Ramos (cell line): Measurements from ENCODE around the gene NSD2.

ENCODE experiments used
- in situ Hi-C: fragments of 300-500 bp; cut with MboI; formaldehyde crosslinking; loops from one replicate; pipeline ENCODE4 v1.14.3; 2022; ENCODE audit warnings: low sequenced_read_pairs; ENCODE audit not compliant: unreplicated experiment

NSD2 gene

DNA sequence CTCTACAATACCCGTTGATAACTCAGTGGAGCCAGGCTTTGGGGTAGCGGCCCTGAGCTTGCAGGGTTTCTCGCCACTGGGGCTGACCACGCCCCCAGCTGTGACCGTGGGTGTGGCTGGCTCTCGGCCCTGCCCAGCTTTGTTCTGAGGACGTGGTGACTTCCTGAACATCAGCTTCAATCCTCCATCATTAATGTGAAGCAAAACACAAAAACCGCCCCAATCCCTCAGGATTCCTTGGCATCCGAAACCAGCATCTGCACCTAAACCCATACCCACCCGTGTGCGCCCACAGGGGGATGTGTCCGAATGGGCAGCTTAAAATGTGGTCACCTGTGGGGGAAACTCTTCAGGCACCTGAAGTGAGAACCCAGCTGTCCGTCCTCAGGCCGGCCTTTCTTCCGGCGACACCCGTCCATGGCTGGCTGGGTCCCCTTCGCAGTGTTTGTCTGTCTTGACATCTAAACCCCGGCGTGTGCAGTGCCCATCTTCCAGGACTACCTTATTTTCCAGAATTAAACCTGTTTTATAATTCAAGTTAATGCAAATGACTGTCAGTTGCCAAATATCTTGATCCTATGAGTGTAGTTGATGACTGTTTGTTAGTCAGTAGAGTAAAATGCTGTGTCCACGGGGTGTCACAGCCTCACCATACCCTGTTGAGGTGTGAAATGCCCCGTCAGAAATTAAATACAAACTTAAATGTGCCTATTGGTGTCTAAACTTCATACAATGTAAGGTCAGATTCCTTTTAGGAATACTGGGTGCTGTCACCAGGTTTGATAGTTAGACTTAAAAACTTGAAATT lies 110.3 kb downstream of the NSD2 start:
- in situ Hi-C loops: no loop called here

DNA sequence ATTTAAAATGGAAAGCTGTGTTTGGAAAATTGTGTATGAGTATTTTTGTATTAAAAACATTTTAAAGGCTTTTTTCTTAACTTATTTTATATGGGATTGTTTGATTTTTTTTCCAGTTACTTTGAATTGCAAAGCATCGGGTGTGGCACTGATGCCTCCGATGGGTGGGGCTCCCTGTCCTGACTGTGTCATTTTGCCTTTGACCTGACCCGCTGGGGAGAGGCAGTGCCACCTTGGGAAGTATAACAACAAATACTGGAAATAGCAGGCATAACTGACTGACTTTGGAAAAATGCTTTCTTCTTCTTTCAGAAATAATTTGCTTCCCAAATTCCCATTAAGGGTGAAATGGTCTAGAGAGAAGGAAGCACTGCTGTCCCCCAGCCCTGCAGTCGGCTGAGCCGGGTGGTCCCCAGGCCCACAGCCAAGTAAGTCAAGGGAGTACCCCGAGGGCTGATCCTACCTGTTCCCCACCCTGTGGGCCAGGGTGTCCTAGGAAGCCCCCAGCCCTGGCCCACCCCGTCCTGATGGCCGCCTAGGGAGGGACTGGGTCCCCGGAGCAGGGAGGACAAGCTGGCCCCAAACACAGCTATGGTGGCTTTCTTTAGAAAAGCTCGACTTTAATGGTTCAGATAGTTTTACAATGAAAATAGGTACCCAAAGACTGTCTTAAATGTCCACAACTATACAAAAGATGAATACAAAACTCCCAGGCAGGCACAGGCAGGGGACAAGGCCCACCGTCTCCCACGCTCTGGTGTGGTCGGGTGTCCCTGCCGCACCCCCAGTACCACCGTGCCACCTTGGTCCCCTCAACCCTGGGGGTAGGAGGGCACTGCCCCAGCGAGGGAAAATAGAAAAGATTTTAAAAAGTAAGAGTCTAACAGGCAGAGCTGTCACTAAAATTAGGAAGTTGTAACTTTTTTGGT lies 111.2 kb downstream of the NSD2 start:
- in situ Hi-C loops: no loop called here

DNA sequence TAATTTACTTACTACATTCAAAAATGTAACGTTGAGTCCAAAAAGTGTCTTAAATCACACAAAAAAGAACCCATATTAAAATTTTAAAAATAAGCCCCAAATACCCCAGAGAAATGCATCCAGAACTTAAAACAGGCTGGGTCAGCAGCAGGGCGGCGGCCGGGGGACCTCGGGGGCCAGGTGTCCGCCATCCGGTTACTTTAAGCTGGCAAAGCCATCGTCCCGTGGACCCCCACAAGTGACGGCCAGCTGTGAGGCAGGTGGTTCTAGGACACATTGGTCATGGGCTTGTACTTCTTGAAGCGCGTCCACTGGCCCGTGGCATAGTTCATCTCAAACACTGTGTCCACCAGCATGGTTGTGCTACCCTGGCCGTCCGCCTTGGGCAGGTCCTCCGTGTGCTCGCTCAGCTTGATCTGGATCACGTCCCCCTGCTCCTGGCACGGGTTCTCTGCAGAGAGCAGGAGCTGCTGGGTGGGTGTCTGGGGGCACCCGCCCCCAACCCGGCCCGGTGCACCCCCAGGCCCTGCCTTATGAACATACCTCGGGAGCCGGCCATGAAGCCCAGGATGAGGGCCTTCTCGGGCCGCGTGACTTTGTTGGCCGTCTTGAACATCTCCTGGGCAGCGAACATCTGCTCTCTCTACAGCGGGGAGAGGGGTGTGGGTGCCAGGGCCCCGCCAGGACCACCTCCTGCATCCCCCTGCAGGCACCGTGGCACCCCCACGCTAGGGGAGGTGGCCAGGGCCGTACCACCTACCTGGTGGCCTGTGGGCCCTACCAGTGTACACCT lies 112.1 kb downstream of the NSD2 start:
- in situ Hi-C loops: no loop called here

DNA sequence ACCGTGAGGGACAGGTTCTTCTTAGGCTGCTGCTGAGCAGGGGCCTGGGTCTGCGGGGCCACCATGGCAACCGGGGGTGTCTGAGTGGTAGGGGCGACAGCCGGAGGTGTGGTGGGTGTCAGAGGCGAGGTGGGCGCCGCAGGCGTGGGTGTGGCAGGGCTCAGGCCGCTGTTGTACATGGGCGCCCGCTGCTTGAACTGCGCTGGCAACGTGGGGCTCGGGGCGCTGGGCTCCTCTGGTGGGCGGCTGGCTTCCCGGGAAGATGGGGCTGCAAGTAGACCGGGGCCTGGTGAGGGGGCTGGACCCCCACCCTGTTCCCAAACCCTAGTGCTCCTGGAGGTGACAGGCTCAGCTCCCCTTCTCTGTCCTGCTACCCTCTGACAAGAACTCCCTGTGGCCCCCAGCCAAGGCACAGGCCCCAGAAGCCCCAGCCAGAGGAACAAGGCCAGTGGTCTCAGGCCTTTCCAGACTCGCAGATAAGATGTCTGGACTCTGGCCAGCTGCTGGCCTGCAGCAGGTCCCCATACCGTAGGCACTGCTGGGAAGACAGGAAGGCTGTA lies 112.7 kb downstream of the NSD2 start:
- in situ Hi-C loops: no loop called here

DNA sequence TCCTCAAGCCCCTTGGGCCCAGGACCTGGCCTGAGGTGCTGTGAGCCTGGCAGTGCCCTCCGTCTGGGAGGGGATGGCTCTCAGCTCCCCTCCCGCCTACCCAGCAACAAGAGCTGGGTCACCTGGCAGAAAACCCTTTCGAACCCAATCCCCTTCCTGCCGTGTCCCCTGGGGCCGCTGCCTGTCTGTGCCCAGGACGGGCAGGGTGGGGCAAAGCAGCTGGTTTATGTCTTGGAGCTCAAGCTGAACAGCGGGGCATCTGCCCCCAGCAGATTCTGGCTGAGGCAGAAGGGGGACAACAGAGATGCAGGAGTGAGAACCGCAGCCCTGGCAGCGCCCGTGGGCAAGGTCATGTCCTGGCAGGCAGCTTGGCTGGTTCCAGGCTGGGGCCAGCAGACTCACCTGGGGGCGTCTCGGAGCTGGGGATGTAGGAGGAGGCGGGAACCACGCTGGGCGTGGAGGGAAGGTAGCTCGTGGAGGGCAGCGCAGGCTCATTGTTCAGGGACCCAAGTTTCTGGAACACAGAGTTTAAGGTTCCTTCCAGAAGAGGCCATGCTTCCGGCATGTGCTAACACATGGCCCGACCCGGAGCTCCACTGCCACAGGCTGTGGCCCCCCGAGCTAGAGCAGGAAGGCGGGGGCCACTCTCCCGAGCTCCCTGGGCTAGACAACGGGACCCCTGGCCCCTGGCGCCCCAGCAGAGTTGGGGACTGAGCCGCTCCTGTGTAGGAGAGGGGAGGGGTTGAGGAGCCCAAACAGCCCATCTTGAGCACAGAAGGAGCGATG lies 113.4 kb downstream of the NSD2 start:
- in situ Hi-C loops: no loop called here

DNA sequence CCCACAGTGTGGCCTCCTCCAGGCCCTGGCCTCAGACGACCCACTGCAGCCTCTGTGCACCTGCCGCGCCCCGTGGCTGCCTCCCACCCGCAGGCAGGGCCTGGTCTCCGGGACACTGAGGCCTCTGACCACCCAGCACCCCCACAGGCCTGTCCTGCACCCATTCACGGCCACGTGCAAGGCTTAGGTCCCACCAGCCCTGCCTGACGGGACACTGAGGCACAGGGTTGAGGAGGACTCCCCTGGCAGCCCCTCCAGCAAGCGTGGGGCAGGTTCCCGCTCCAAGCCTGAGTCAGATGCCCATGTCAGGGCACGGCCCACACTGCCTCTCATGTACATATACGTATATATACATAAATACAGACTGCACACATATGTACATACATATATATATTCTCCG lies 114.1 kb downstream of the NSD2 start:
- in situ Hi-C loops: no loop called here

DNA sequence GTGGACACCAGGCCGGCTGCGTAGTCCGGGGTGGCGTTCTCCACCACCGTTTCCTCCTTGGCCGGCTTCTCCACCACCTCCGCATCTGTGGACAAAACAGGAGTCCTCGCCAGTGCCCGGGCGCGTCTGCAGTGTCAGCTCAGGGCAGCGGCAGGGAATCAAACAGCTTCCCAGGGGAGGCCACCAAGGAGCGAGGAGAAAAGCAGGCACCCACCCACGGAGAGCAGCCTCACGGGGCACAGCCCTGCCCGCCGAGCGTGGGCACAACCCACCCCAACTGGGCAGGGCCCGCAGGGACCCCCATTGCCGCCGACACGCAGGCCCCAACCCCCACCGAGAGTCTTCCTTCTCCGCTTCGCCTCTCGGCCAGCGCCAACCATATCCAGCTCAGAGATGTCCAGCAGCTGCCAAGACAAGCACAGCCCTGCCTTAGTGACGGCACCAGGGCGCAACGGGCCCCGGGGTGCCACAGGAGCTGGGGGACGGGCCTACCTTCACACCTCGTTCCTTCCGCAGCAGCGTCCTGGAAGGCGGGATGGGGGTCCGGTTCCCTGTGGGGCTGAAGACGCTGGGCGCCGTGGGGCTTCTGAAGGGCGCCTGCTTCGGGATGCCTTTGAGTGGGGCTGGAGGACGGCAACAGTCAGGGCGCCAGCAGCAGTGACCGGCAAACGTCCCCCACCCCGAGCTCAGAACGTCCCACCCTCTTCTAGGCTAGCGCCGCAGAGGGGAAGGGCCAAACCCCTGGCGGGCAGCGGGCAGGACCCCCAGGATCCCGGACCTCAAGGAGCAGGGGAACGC lies 114.8 kb downstream of the NSD2 start:
- in situ Hi-C loops: no loop called here

DNA sequence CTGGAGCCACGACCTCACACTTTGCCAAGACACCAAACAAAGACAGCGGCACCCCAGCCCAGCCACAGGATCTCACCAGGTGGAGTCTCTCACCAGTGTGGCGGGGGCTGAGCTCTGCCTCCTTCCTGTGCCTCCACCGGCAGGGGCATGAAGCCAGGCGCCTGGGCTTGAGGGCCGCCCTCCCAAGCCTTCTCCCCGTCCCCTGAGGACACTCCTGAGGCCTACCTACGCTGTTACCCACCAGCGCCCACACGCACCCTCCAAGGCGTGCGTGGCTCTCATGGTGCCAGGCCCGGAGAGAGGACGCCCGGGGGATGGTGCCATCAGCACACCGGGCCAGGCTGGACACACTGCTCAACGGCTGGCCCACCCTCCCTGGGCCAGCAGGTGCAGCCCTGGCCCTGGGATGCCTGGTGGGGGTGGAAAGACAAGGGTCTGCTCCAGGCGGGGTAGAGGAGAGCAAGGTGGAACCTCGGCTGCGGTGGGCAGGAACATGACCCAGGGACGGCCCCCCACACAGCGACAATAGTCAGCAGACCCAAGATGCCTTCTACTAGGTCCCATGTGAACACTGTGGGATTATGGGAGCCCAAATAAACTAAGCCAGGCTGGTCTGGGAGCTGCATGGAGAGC lies 115.5 kb downstream of the NSD2 start:
- in situ Hi-C loops: no loop called here

DNA sequence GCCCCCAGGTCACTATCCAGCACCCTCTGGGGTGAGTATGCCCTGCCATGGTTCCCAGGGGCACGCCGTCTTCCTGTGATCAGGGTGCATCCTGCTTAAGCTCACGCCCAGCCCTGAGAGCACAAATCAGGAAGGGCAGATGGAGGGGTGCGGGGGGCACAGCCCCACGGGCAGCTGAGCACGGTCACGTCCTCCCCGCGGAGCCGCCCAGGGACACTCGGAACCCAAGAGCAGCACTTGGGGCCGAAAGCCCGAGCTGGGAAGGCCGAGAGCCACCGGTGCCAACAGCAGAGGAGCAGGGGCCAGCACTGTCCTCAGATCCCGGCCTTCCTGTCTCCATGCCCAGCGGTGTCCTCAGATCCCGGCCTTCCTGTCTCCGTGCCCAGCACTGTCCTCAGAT lies 116.1 kb downstream of the NSD2 start:
- in situ Hi-C loops: no loop called here

DNA sequence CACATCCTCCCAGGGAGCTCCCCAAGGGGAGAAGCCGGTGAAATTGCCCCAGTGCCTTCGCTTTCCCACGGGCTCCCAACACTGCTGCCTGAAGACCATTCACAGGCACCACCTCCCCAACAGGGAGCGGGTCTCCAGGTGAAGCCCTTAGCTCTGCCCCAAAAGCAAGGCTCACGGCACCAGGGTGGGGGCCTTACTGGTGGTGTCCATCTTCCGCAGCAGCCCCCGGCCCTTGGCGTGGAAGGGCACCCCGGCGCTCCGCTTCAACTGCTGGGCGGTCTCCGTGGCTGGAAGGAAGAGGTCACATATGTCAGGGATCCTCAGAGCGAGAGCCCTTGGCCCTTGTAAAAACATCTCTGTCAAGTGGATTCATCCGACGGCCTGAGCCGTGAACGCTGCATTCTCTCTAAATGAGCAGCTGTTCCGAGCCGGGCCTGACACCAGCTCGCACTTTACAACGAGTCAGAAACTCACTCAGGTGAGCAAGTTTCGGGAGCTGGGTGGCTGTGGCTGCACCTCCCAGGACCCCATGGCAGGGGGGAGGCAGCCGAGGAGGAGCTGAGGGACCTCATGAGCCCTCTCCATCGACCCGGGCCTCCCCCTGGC lies 116.6 kb downstream of the NSD2 start:
- in situ Hi-C loops: no loop called here

DNA sequence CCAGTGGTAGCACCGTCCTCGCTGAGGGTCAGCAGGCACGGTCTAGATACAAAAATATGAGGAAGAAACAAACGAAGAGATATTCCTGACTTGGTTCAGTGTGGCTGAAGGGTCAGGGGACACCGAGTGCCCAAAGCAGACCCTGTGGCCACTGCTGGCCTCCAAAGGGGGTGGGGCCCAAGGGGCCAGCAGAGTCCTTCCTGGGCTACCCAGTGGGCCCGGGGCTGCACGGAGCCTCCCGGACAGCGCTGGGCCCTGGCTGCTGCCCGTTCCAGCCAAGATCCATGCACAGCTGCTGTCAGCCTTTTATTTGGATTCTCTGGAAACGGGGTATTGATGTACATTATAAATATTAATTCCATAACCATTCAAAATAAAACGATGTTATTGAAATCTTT lies 117.1 kb downstream of the NSD2 start:
- in situ Hi-C loops: no loop called here

DNA sequence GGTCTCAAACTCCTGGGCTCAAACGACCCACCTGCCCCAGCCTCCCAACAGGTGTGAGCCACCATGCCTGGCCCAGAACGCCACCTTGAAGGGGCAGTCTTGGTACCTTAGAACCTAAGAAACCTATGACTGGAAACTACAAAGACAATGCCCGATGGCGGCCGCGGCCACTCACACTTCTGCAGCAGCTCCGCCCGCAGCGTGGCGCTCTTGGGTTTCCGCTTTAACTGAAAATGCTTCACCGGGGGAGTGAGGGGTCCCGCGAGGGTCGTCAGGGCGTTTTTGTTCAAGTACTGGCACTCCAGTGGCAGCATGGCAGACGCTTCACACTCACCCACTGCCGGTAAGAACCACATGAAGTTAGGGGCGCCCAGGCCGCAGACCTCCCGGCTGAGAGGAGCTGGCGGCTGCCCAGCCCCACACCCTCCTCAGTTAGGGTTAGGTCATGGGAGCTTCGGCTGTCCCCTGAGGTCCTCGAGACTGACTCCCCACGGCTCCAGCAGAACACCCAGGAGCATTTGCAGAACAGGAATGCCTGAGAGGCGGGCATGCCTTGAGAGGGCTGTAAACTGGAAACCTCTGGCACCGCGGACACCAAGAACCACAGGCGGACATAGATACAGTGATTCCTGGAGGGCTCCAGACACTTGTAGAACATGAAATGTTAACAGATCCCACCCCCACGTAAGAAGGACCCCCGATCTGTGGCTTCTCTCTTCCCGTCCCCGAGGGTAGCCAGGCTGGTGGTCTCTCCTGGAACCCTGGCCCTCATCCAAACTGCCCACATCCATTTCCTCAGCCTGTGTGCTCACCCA lies 118.5 kb downstream of the NSD2 start:
- in situ Hi-C loops: no loop called here

DNA sequence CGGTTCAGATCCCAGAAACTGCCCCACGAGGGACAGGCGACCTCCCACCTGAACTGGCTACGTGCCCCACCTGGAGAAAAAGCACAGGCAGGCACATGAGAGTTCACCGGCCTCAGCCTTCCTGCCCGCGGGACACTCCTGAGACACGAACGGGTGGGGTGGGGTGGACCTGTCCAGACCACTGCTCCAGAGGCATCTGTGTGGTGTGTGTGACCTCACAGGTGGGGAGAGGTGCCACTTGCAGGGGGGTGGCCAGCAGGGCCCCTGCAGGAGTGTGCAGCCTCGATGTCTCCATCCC lies 119.1 kb downstream of the NSD2 start:
- in situ Hi-C loops: no loop called here

DNA sequence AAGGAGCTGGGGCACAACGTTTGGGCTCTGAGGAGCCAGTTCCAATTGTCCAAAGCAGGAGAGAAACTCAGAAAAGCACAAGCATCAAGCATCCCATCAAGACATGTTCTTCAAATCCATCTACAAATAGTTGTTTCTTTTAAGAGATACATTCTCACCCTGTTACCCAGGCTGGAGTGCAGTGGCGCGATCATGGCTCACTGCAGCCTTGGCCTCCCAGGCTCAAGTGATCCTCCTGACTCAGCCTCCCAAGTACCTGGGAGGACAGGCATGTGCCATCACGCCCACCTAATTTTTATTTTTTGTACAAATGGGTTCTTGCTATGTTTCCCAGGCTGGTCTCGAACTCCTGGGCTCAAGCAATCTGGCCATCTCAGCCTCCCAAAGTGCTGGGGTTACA lies 119.5 kb downstream of the NSD2 start:
- in situ Hi-C loops: no loop called here

DNA sequence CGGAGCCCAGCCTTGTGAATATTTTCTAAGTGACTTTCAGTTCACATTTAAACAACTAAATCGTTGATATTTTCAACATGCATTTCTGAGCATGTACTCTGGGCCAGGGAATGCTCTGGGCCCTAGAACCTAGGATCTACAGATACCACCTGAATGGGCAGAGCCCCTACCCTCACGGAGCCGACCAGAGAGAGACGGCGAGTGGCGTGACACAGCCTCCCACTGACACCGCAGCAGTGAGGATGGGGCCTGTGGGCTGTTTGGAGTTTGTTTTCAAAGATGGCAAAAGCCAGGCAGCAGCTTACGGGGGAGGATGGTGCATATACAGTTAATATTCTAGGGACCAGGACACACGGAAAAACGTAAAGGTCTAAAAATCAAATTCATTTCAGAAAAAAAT lies 119.9 kb downstream of the NSD2 start:
- in situ Hi-C loops: no loop called here

DNA sequence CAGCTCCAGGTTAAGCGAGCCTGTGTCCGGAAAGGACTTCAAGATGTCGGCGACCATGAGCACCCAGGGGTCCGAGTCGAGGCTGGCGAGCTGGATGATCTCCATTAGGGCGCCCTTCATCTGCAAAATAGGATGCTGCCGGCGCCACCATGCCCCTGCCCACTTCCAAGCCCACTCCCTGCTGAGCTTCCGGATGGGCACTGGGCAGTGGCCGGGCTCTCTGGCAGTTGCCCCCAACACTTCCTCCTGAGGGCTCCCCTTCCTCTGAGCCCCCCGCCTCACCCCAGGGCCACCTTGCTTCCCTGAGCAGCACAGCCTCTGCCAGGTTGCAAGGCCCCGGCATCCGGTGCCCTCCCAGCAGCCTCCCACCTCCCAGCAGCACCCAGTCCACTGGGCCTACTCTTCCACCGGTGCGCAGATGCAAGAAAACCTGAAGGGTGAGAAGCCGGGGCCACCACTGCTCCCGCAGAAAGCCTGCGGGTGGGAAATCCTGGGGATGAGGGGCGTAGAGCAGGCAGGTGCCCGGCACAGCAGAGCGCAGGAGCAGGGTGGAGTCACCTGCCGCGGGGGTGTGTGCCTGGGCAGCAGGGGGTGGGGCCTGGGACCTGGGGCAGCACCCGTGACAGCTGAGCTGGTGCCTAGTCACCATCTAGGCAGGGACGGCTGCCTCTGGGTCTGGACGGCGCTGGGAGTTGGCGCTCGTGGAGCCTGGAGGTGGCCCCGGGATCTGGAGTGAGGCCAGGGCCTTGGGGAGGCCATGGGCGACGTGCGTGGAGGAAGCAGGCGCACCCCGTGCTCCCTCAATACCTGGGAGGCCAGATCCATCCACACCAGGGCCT lies 120.6 kb downstream of the NSD2 start:
- in situ Hi-C loops: no loop called here
